OCI-LY1 (cell line): ENCODE measurements around the gene FAM111A.

Source experiments
- H2AFZ ChIP-seq: fragments of 200-600 bp; sonication (generic), shearing (Covaris generic); 2 replicates; pipeline ENCODE4 v1.6.0; 2014; ENCODE audit warnings: antibody characterized with exemption, mild to moderate bottlenecking, low read length
- H3F3A ChIP-seq: fragments of 200-600 bp; sonication (generic), shearing (Covaris generic); 2 replicates; pipeline ENCODE4 v1.6.0; 2014; ENCODE audit warnings: mild to moderate bottlenecking, antibody characterized with exemption, low read length, moderate library complexity; ENCODE audit not compliant: insufficient read depth
- H3K27ac ChIP-seq: fragments of 200-600 bp; sonication (generic); 2 replicates; pipeline ENCODE4 v1.5.1; 2014; ENCODE audit warnings: low read length, mixed run types, mild to moderate bottlenecking, low read depth; ENCODE audit not compliant: poor library complexity, severe bottlenecking
- H3K27me3 ChIP-seq: fragments of 200-600 bp; sonication (generic); 2 replicates; pipeline ENCODE4 v1.6.0; 2014; ENCODE audit warnings: antibody characterized with exemption, mild to moderate bottlenecking, low read length, moderate library complexity; ENCODE audit not compliant: insufficient read depth
- H3K36me3 ChIP-seq: fragments of 200-600 bp; sonication (generic); 2 replicates; pipeline ENCODE4 v1.6.1; 2014; ENCODE audit warnings: mild to moderate bottlenecking, antibody characterized with exemption, low read length, moderate library complexity, mixed read lengths; ENCODE audit not compliant: insufficient read depth
- H3K4me1 ChIP-seq: fragments of 200-600 bp; sonication (generic); 2 replicates; pipeline ENCODE4 v1.5.1; 2014; ENCODE audit warnings: mild to moderate bottlenecking, low read length, moderate library complexity; ENCODE audit not compliant: insufficient read depth, severe bottlenecking
- H3K4me2 ChIP-seq: fragments of 200-600 bp; sonication (generic), shearing (Covaris generic); 2 replicates; pipeline ENCODE4 v1.6.1; 2014; ENCODE audit warnings: low read length
- H3K4me3 ChIP-seq: fragments of 200-600 bp; sonication (generic); 2 replicates; pipeline ENCODE4 v1.5.1; 2014; ENCODE audit warnings: low read length, low read depth, mild to moderate bottlenecking, mixed read lengths; ENCODE audit not compliant: poor library complexity, severe bottlenecking
- H3K79me2 ChIP-seq: fragments of 200-600 bp; shearing (Covaris generic); 2 replicates; pipeline ENCODE4 v1.6.1; 2016; ENCODE audit warnings: mixed run types, low read length, mixed read lengths; ENCODE audit not compliant: insufficient read depth
- H3K9ac ChIP-seq: fragments of 200-600 bp; sonication (generic), shearing (Covaris generic); 2 replicates; pipeline ENCODE4 v1.6.1; 2014; ENCODE audit warnings: mild to moderate bottlenecking, low read length, mixed read lengths
- H3K9me2 ChIP-seq: fragments of 200-600 bp; sonication (generic), shearing (Covaris generic); 2 replicates; pipeline ENCODE4 v1.6.1; 2014; ENCODE audit warnings: low read depth, mild to moderate bottlenecking, low read length, mixed read lengths
- H3K9me3 ChIP-seq: fragments of 200-600 bp; shearing (Covaris generic); 2 replicates; pipeline ENCODE4 v1.6.1; 2014; ENCODE audit warnings: low read length, mixed read lengths
- H4K20me1 ChIP-seq: fragments of 200-600 bp; sonication (generic), shearing (Covaris generic); 2 replicates; pipeline ENCODE4 v1.6.0; 2016; ENCODE audit warnings: mild to moderate bottlenecking, low read length; ENCODE audit not compliant: insufficient read depth
- EZH2 ChIP-seq: fragments of 200-600 bp; sonication (generic), shearing (Covaris generic); IDR thresholded peaks from 2 replicates; pipeline ENCODE4 v1.8.0; 2017; ENCODE audit warnings: borderline replicate concordance, mixed run types, mild to moderate bottlenecking, antibody characterized with exemption, low read length, moderate library complexity, mixed read lengths
- TF ChIP-seq, protein P1 (sequence below): fragments of 200-600 bp; sonication (generic), shearing (Covaris generic); IDR thresholded peaks from 2 replicates; pipeline ENCODE4 v1.5.1; 2017; ENCODE audit warnings: mild to moderate bottlenecking, antibody characterized with exemption, low read length, moderate library complexity, mixed read lengths

Gene FAM111A

DNA sequence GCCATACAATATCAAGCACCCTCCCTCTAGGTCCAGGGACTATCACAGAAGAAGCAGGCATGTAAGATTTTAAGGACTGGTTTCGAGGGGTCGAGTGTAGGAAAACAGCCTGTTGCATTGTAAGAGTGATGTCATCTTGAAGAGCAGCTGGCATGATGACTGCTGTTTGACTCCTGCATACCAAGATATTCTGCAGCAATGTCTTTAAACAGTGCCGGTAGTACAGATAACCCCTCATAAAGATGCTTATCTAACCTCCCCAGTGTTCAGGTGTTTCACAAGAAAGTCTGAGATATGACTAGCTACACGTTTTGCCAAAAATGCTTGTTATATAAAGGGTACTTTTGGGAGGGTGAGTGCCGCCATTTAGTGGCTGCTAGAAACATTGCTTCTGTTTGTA, 12.0 kb downstream of the FAM111A start:
- peaks cover 4% of the 10 kb centered on the region for H3K4me1 ChIP-seq
- no peaks in the 10 kb centered on the region for H3K27me3 ChIP-seq
- H3K27ac ChIP-seq, result no peak overlapping the region
- no peaks in the 10 kb centered on the region for H3K9me3 ChIP-seq
- no peaks in the 10 kb centered on the region for H3K79me2 ChIP-seq
- no peaks in the 10 kb centered on the region for H3K9me2 ChIP-seq
- H3K4me3 ChIP-seq, result no peak overlapping the region
- H3K36me3 ChIP-seq, result peaks cover 43% of the 10 kb centered on the region
- no peak overlapping the region for H2AFZ ChIP-seq
- H3K4me2 ChIP-seq, result no peak overlapping the region
- no peak for TF ChIP-seq EZH2
- TF ChIP-seq, protein P1, sequence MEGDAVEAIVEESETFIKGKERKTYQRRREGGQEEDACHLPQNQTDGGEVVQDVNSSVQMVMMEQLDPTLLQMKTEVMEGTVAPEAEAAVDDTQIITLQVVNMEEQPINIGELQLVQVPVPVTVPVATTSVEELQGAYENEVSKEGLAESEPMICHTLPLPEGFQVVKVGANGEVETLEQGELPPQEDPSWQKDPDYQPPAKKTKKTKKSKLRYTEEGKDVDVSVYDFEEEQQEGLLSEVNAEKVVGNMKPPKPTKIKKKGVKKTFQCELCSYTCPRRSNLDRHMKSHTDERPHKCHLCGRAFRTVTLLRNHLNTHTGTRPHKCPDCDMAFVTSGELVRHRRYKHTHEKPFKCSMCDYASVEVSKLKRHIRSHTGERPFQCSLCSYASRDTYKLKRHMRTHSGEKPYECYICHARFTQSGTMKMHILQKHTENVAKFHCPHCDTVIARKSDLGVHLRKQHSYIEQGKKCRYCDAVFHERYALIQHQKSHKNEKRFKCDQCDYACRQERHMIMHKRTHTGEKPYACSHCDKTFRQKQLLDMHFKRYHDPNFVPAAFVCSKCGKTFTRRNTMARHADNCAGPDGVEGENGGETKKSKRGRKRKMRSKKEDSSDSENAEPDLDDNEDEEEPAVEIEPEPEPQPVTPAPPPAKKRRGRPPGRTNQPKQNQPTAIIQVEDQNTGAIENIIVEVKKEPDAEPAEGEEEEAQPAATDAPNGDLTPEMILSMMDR, result no peak
- H4K20me1 ChIP-seq, result no peaks in the 10 kb centered on the region
- no peaks in the 10 kb centered on the region for H3F3A ChIP-seq
- no peak overlapping the region for H3K9ac ChIP-seq

DNA sequence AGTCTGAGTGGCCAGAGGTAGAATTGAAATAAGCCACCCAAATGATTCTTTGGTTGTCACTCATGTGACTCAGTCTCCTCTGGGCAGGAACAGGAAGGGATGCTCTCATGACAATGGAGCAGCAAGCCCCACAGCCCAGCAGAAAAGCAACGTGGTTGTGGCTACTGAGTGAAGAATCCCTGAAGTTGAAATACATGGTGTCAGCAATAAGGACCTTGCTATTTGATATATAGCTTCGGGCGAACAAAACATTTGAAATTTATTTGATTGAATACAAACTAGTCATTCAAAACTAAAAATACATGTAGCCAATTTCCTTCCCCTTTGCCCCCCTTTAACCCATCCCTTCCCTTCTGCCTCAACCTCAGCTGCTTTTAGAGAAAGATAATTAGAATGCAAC, 14.8 kb downstream of the FAM111A start:
- Histone ChIP-seq H3F3A (no peaks in the 10 kb centered on the region), H2AFZ (no peak overlapping the region), H4K20me1 (no peaks in the 10 kb centered on the region), H3K4me2 (no peak overlapping the region), H3K4me3 (no peak overlapping the region), H3K27me3 (no peaks in the 10 kb centered on the region), H3K9ac (no peak overlapping the region), H3K27ac (no peak overlapping the region), H3K4me1 (peaks cover 4% of the 10 kb centered on the region), H3K79me2 (no peaks in the 10 kb centered on the region), H3K9me3 (no peaks in the 10 kb centered on the region), H3K9me2 (no peaks in the 10 kb centered on the region), H3K36me3 (peaks cover 15% of the 10 kb centered on the region)
- TF ChIP-seq EZH2, result no peak
- TF ChIP-seq, protein P1, result no peak

DNA sequence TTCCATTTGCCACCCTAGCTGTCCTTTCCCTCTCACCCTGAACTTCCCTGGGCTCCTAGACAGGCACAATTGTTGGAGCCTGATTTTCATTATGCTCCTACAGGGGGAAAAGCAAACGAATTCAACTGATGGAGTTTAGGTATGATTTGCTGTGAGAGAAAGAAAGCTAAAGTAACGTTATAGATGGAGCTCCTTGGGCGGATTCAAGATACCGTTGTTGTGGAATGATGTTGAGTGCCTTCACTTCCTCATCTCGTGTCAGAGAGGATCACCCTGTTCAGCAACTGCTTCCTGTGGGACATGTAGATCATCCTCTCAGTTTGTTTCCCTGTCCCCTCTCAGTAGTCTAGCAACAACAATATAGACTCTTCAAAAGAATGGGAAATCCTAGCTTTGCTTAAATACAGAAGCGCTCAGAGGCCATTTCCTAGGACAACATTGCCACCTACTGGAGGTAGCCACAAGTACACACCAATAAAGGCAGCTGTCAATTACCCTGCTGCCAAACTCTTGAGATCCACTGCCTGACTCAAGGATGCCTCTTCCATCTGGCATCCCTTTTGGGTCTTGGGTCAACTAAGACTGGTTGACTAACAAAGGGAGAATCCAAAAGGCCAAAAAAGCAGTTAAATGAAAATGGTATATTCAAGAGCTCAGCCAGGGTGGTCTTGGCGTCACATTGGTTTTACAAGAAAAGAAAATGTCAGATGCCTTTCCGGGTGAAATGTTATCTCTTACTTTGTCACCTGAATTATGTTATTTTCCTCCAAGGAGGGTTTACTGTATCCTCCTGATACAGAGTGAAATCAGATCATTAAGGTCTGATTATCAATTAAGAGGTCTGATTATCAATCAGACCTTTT, 15.8 kb downstream of the FAM111A start:
- Histone ChIP-seq H3K4me3 (no peak overlapping the region), H3K9ac (no peak overlapping the region), H3K4me2 (no peak overlapping the region; the same call in 1 of the 2 replicates)

More for the DNA sequence above, 15.8 kb downstream of the FAM111A start:
- Histone ChIP-seq H3K79me2 (no peaks in the 10 kb centered on the region), H3K9me3 (no peaks in the 10 kb centered on the region), H2AFZ (no peak overlapping the region), H3K9me2 (no peaks in the 10 kb centered on the region), H3K27ac (no peak overlapping the region), H3K36me3 (peaks cover 5% of the 10 kb centered on the region), H3K27me3 (no peaks in the 10 kb centered on the region), H3K4me1 (peaks cover 4% of the 10 kb centered on the region), H3F3A (no peaks in the 10 kb centered on the region), H4K20me1 (no peaks in the 10 kb centered on the region)
- TF ChIP-seq, protein P1, result peak; percentile 89
- no peak for TF ChIP-seq EZH2
